ENCODE measurements around the gene NXPE3. TPM values are rescaled to one million over a fixed set of nuclear protein-coding genes. Genes with fewer than 3 reads are reported as not detected.

Gene NXPE3
- polyA plus RNA-seq, 3 donors = 5.4 to 9.1 (median 6.7) TPM

DNA sequence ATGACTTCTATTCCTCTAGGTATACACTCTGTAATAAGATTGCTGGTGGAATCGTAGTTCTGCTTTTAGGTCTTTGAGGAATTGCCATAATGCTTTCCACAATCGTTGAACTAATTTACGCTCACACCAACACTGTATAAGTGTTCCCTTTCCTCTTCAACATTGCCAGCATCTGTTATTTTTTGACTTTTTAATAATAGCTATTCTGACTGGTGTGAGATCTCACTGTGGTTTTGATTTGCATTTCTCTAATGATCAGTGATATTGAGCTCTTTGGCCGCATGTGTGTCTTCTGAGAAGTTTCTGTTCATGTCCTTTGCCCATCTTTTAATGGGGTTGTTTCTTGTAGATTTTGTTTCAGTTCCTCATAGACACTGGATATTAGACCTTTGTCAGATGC lies 12.8 kb downstream of the NXPE3 start:
- no peak for DNase-seq (ENCODE audit: extremely low read depth in 1 of 11, low read depth in 9 of 11, low spot score in 4 of 11)

DNA sequence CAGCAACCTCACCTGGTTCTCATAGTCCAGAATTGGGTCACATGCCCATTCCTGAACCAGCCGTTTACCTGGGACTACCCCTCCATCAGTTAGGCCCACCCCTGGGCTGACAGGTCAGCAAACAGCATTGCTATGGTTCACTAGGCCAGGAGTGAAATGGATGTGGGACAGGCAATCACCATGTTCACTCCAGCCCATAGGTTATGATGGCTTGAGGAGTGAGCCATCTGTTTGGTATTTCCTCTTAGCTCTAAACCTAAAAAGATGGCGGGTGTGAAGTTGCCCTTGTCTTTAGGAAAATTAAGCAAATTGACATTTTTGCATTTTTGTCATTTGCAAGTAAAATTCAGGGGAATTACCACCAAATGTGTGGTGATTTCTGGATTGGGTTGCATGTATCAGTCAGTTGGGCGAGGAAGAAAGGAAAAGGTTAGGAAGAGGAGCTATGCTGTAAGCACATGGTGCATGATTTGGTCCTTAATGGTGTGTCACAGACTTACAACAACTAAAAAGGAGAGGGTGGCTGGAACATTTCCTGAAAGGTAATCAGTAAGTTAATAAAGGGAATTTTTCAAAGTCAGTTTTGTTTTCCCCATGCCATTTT lies 17.2 kb downstream of the NXPE3 start:
- no peak for DNase-seq (ENCODE audit: extremely low read depth in 1 of 11, low read depth in 9 of 11, low spot score in 4 of 11)

DNA sequence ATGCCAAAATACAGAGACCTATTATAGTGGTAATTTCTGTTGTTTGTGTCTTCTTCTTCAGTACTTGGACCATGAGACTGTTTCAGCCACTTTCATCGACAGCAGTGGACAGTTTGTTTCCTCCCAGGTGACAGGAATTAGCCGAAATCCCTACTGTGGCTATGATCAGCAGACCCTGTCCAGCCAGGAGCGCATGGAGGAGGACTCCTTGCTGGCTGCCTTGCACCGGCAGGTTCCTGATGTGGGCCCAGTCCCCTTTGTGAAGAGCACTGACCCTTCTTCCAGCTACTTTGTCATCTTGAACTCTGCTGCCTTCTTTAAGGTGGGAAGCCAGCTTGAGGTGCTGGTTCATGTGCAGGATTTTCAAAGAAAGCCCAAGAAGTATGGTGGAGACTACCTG lies 22.2 kb downstream of the NXPE3 start:
- DNase-seq (ENCODE audit: extremely low read depth in 1 of 11, low read depth in 9 of 11, low spot score in 4 of 11) = no peak

DNA sequence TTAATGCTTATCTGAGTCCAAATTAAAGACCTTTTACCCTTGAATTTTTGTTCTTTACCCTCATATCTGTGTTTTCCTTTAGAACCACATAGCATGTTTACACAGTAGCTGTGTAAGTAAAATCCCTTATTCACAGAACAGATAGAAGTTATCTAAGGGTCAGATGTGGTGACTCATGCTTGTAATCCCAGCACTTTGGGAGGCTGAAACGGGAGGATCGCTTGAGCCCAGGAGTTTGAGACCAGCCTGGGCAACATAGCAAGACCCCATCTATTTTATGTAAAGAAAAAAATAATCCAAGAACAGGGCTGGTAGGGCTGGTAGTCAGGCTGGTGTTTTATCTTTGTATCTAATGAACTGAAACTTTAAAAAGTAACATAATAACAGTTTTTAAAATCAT lies 23.2 kb downstream of the NXPE3 start:
- no peak for DNase-seq (ENCODE audit: extremely low read depth in 1 of 11, low read depth in 9 of 11, low spot score in 4 of 11)

DNA sequence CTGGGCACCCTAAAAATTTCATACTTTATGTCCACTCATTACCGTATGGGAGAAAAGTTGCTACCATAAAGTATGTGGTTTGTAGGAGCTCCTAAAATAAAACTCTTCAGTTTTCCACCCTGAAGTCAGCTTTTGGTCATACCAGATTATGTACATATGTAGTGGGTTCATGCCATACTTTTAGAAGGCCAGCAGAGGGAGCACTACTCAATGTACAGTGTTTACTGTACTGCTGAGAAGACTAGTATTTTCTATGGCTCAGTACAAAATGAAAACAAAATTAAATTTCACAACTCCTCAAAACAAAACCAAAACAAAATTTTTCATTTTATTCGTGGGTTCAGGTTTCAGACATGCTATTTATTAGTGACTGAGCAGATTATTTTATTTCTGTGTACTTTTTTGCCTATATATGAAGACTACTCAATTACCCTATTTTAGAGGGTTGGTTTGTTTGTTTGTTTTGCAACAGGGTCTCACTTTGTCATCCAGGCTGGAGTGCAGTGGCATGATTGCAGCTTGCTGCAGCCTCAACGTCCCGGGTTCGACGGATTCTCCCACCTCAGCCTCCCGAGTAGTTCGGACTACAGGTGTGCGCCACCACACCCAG lies 24.3 kb downstream of the NXPE3 start:
- peak in 5 of 11 donors; percentile 41 to 78 (median 59) for DNase-seq (ENCODE audit: extremely low read depth in 1 of 11, low read depth in 9 of 11, low spot score in 4 of 11)

DNA sequence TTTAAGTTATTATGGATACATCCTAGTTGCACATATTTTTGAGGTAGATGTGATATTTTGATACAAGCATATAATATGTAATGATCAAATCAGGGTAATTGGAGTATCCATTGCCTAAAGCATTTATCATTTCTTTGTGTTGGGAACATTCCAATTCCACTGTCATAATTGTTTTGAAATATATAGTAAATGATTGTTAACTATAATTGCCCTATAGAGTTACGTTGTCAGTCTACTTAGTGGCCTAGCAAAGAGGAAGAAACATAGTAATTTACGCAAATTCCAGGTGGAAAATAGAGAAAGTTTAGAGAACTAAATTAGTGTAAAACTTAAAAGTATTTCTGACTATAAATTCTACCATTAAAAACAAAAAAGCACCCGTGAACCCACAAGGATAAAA lies 24.9 kb downstream of the NXPE3 start:
- DNase-seq (ENCODE audit: extremely low read depth in 1 of 11, low read depth in 9 of 11, low spot score in 4 of 11) = no peak

DNA sequence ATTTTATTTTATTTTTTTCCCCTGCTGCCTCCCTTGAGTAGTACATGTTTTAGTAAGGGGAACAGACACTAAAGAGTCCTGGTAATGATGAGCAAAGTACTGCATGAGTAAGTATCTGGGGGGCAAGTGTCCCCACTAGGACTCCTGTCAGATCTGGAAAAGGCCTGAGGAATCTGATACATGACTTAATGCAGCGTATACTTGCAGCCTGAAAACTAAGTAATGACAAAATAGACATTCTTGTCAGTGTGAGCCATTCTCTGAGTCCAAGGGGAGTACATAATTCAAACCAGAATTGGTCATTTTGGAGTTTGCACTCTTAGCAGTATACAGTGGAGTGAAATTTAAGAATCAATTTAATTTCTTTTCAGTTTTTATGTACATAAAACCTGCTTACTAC lies 27.5 kb downstream of the NXPE3 start:
- DNase-seq (ENCODE audit: extremely low read depth in 1 of 11, low read depth in 9 of 11, low spot score in 4 of 11) = no peak

DNA sequence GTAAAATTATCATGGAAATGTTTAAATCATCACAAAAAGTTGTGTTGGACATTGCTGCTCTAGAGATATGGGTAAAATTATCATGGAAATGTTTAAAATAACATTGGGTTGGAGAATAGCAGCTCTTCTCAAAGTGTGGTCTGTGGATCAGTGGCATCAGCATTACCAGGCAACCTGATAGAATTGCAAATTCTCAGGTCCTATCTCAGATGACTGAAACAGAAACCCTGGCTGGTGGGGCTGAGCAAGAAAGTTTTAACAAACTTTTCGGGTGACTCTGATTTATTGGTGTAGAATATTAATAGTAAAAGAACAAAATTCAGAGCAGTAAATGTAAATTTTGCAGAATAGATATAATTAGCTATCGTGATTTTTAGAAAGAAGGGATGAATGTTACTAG lies 28.9 kb downstream of the NXPE3 start:
- DNase-seq (ENCODE audit: extremely low read depth in 1 of 11, low read depth in 9 of 11, low spot score in 4 of 11) = no peak

DNA sequence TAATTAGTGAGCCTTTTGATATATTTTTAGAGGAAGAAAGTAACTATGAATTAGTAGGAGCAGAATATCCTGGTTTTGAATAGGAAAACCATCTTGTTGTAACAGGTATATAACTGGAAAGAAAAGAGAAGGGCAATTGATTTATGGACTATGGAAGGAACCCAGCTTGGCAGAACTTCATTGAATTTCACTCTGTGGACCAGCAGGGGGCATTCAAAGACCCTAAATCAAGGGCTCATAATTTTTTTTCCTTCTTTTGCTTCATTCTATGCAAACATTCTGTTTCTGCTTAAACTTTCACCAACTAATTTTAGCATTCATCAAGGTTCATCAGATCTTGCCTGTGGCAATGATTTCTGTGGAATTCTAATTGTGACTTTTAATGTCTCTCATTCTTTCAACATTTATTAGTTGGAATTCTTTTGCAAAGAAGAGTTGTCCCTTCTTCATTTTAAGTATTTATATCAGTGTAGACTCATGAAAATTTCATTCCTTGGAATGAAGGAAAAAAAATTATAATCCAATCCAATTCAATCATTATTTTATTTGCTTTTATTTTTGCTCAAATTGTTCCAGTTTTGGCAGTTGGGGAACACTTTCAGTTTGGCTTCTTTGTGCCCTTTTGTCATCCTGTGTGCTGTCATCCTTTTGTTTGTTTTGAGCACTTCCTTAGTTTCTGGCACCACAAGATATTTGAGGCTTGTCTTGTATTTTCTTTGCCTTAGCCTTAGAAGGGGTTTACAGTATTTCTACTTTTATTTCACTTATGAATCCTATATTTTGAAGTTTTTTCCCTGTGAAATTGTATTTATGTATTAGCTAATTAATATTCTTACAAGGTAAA lies 30.4 kb downstream of the NXPE3 start:
- DNase-seq (ENCODE audit: extremely low read depth in 1 of 11, low read depth in 9 of 11, low spot score in 4 of 11) = peak in 1 of 11 donors; percentile 37

DNA sequence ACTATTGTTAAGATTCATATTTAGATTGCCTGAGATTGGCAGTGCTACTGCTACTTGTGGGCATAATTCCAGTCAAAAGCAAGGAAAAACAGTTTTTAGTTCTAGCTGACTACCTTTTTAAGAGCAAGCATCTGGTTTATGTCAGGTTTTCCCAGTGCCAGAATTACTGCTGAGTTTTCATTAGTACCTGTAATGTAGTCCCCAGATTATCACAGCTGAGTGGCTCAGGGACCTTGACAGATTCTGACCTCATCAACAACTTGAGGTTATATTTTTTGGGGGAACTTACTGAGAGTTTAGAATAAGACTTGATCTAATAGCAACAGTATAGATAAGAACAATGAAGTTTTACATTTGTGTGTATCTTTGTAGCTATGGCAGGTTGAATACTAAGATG lies 31.0 kb downstream of the NXPE3 start:
- DNase-seq (ENCODE audit: extremely low read depth in 1 of 11, low read depth in 9 of 11, low spot score in 4 of 11) = no peak

DNA sequence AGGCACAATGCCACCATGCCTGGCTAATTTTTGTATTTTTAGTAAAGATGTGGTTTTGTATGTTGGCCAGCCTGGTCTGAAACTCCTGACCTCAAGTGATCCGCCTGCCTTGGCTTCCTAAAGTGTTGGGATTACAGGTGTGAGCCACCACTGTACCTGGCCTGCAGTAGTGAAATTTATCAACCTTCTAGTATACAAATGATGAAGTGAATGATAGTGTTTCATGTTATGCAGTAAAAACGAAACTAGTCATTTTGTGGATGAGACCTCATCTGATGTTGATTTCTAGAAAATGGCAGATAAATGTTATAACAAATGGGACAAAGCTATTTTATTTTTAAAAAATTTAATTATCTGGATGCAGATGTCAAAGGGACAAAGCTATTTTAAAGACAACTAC lies 32.9 kb downstream of the NXPE3 start:
- no peak for DNase-seq (ENCODE audit: extremely low read depth in 1 of 11, low read depth in 9 of 11, low spot score in 4 of 11)

DNA sequence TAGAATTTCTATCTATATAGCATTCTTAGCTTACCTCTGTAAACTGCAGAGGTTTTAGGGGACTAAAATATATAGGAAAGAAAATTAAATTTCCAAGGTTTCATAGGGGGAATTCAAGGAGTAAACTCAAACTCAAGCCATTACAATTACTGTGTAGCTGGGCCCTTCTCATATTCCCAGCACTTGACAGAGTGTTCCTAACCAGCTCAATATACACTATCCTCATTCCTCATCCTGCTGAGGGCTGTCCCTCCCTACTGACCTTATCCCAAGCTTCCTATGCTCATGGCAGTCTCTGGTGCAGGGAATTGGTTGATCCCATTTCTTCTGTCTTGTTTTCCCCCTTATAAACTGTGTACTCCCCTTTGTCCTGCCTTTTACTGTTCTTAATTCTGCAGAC lies 33.9 kb downstream of the NXPE3 start:
- DNase-seq (ENCODE audit: extremely low read depth in 1 of 11, low read depth in 9 of 11, low spot score in 4 of 11) = no peak

DNA sequence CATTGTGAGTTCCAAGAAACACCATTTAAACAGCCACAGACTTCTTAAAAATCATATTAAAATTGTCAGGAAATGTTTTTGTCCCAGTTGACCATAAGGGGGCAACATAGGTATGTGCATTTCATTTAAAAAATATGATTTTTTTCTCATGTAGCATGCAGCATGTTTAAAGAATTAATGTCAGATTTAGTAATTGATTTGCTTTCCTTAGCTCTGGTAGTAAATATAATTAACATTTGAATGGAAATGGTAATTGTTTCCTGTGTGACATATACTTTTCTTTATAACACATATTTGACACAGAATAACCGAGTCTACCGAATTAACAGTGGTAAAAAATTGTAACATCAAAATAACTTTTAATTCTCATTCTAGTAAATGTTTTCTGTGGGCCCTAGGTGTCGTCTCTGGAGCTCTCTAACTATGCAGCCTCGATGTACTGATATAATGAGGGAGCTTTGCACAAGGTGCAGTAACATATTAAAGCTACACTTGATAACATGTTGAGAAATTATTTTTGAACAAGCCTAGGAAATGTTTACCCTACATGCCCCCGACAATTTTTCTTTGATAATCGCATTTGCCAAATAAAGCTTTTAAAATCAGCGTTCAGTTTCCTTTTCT lies 34.9 kb downstream of the NXPE3 start:
- DNase-seq (ENCODE audit: extremely low read depth in 1 of 11, low read depth in 9 of 11, low spot score in 4 of 11) = no peak

DNA sequence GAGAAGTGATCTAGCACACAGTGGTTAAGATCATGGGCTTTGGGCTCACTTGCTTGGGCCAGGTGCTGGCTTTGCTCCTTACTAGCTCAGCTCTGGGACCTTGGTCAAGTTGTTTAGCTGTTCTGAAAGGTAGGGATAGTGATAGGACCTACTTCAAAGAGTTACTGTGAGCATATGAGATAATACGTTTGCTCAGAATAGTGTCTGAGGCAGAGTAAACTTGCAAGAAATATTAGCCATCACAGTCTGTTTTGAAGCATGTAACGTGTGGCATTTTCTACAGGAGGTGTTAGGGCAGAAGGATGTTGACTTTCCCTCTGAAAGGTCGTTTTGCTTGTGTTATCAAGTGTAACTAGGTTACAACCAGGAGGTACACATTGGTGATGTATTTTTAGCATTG lies 35.8 kb downstream of the NXPE3 start:
- no peak for DNase-seq (ENCODE audit: extremely low read depth in 1 of 11, low read depth in 9 of 11, low spot score in 4 of 11)

DNA sequence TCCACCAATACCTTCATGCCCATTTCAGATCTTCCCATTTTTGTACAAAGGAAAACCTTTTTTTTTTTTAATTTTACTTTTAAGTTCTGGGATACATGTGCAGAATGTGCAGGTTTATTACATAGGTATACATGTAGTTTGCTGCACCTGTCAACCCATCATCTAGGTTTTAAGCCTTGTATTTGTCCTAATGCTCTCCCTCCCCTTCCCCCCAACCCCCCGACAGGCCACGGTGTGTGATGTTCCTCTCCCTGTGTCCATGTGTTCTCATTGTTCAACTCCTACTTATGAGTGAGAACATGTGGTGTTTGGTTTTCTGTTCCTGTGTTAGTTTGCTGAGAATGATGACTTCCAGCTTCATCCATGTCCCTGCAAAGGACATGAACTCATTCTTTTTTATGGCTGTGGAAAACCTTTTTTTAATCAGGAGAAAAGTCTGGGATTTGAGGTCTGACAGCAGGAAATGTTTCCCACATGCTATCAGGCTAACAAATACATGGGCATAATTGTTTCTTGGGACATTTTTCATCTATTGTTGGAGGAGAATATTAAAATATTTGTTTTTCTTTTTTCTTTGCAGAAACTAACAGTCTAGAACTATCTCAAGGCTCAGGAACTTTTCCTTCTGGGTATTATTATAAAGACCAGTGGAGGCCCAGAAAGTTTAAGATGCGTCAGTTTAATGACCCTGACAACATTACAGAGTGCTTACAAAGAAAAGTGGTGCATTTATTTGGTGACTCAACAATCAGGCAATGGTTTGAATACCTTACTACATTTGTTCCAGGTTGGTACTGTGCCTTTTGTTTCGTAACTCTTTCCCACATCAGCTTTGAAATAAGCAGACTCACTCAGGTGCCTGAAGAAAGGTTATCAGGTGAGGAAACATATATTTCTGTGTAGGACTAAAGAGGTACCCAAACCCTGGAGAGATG lies 37.5 kb downstream of the NXPE3 start:
- DNase-seq (ENCODE audit: extremely low read depth in 1 of 11, low read depth in 9 of 11, low spot score in 4 of 11) = peak in 1 of 11 donors; percentile 43

DNA sequence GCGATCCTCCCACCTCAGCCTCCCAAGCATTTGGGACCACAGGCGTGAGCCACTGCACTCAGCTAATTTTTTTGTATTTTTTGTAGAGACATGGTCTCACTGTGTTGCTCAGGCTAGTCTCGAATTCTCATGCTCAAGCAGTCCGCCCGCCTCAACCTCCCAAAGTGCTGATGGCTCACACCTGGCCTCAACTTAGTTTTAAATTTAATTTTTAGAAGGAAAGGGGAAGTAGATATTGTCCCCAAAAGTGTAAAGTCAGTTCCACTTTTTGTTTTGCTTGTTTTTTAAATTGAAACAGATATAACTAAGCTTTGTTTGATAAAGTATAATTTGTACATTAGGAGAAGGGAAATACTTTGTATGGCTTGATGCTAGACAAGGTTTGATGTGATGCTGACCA lies 39.0 kb downstream of the NXPE3 start:
- DNase-seq (ENCODE audit: extremely low read depth in 1 of 11, low read depth in 9 of 11, low spot score in 4 of 11) = no peak

DNA sequence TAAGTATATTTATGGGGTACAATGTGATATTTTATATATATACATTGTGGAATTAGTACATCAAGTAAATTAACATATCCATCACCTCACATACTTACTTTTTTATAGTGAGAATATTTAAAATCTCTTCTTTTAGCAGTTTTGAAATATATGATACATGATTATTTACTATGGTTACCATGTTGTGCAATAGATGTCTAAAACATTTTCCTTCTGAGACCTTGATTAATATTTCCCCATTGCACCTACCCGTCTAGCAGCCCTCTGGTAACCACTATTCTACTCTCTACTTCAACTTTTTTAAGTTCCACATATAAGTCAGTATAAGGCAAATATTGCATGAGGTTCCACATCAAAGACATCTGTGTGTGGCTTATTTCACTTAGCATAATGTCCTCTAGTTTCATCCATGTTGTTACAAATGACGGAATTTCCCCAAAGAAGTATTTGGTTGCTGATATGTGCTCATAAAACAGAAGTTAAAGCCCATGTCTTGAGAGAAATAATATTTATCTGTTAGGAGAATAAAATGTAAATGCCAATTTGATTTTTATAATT lies 40.7 kb downstream of the NXPE3 start:
- DNase-seq (ENCODE audit: extremely low read depth in 1 of 11, low read depth in 9 of 11, low spot score in 4 of 11) = no peak

DNA sequence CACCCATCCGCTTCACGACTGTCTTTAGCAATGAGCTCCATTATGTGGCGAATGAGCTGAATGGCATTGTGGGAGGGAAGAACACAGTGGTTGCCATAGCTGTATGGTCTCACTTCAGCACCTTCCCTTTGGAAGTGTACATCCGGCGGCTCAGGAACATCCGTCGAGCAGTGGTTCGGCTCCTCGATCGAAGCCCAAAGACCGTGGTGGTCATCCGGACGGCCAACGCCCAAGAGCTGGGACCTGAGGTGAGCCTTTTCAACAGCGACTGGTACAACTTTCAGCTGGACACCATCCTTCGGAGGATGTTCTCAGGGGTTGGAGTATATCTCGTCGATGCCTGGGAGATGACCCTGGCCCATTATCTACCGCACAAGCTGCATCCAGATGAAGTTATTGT lies 42.5 kb downstream of the NXPE3 start:
- DNase-seq (ENCODE audit: extremely low read depth in 1 of 11, low read depth in 9 of 11, low spot score in 4 of 11) = no peak

DNA sequence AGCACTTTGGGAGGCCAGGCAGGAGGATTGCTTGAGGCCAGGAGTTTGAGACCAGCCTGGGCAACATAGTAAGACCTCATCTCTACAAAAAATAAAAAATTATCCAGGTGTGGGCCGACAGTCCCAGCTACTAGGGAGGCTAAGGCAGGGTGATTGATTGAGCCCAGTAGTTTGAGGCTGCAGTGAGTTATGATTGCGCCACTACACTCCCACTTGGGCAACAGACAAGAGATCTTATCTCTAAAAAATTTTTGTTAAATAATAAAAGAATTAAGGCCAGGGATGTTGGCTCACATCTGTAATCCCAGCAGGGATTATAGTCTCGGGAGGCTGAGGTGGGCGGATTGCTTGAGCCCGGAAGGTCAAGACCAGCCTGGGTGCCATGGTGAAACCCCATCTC lies 44.5 kb downstream of the NXPE3 start:
- DNase-seq (ENCODE audit: extremely low read depth in 1 of 11, low read depth in 9 of 11, low spot score in 4 of 11) = no peak

All from renal cortex interstitium (tissue), 11 donors.